ENCODE measurements around the gene PTOV1.

PTOV1 gene

GRCh38 chr19:49862391-49863253, 11.7 kb downstream of the PTOV1 start:
- TF ChIP-seq RAD21 (IDR thresholded peaks at IDR 0.05; ENCODE audit: low read depth) = no peak
- no peak for TF ChIP-seq TEAD4 (IDR thresholded peaks at IDR 0.05)
- TF ChIP-seq NFIC (IDR thresholded peaks at IDR 0.05) = no peak

GRCh38 chr19:49863254-49863934, 12.4 kb downstream of the PTOV1 start:
- TF ChIP-seq CREB1 (IDR thresholded peaks at IDR 0.05; ENCODE audit: low read depth) (no peak), TCF12 (IDR thresholded peaks at IDR 0.05; ENCODE audit: low read depth) (no peak), NFIC (IDR thresholded peaks at IDR 0.05) (no peak), YY1 (IDR thresholded peaks at IDR 0.05; ENCODE audit: low read depth) (no peak), EGR1 (IDR thresholded peaks at IDR 0.05) (no peak)

GRCh38 chr19:49863935-49864320, 13.0 kb downstream of the PTOV1 start:
- TF ChIP-seq NFIC (IDR thresholded peaks at IDR 0.05) (no peak), RAD21 (IDR thresholded peaks at IDR 0.05; ENCODE audit: low read depth) (no peak), USF1 (IDR thresholded peaks at IDR 0.05) (no peak), FOXM1 (IDR thresholded peaks at IDR 0.05; ENCODE audit: borderline replicate concordance, low read depth) (no peak), CREB1 (IDR thresholded peaks at IDR 0.05; ENCODE audit: low read depth) (no peak), REST (IDR thresholded peaks at IDR 0.05; ENCODE audit: low read depth) (no peak), CEBPB (IDR thresholded peaks at IDR 0.05) (no peak), EP300 (IDR thresholded peaks at IDR 0.05; ENCODE audit: borderline replicate concordance) (no peak), TCF12 (IDR thresholded peaks at IDR 0.05; ENCODE audit: low read depth) (no peak), ZBTB7A (IDR thresholded peaks at IDR 0.05; ENCODE audit: low read depth) (no peak)

- TF ChIP-seq CREB1 (IDR thresholded peaks at IDR 0.05; ENCODE audit: low read depth) (no peak), YY1 (IDR thresholded peaks at IDR 0.05; ENCODE audit: low read depth) (no peak), TAF1 (IDR thresholded peaks at IDR 0.05; ENCODE audit: low read depth) (no peak), TCF12 (IDR thresholded peaks at IDR 0.05; ENCODE audit: low read depth) (no peak), ZBTB7A (IDR thresholded peaks at IDR 0.05; ENCODE audit: low read depth) (no peak), CEBPB (IDR thresholded peaks at IDR 0.05) (no peak), EP300 (IDR thresholded peaks at IDR 0.05; ENCODE audit: borderline replicate concordance) (no peak), NFIC (IDR thresholded peaks at IDR 0.05) (no peak), EGR1 (IDR thresholded peaks at IDR 0.05) (no peak), FOXM1 (IDR thresholded peaks at IDR 0.05; ENCODE audit: borderline replicate concordance, low read depth) (no peak), REST (IDR thresholded peaks at IDR 0.05; ENCODE audit: low read depth) (no peak), MAX (IDR thresholded peaks at IDR 0.05) (no peak), RAD21 (IDR thresholded peaks at IDR 0.05; ENCODE audit: low read depth) (no peak), USF1 (IDR thresholded peaks at IDR 0.05) (no peak), TEAD4 (IDR thresholded peaks at IDR 0.05) (no peak)
Measured at GRCh38 chr19:49864890-49865289, 13.9 kb downstream of the PTOV1 start.

- 0 out of 2 replicates have a peak, but pooled peaks have one; percentile 44 for TF ChIP-seq NFIC (IDR thresholded peaks at IDR 0.05)
- no peak for TF ChIP-seq CEBPB (IDR thresholded peaks at IDR 0.05)
- TF ChIP-seq YY1 (IDR thresholded peaks at IDR 0.05; ENCODE audit: low read depth) = peak; percentile 61
- TF ChIP-seq RAD21 (IDR thresholded peaks at IDR 0.05; ENCODE audit: low read depth) = no peak
- peak; percentile 48; the same call in 1 of the 2 replicates for TF ChIP-seq TAF1 (IDR thresholded peaks at IDR 0.05; ENCODE audit: low read depth)
- peak; percentile 68 for TF ChIP-seq CREB1 (IDR thresholded peaks at IDR 0.05; ENCODE audit: low read depth)
- peak; percentile 64 for TF ChIP-seq USF1 (IDR thresholded peaks at IDR 0.05)
- peak; percentile 70 for TF ChIP-seq MAX (IDR thresholded peaks at IDR 0.05)
- no peak; the same call in none of the 2 replicates for TF ChIP-seq TCF12 (IDR thresholded peaks at IDR 0.05; ENCODE audit: low read depth)
- peak; percentile 86 for TF ChIP-seq EGR1 (IDR thresholded peaks at IDR 0.05)
- TF ChIP-seq REST (IDR thresholded peaks at IDR 0.05; ENCODE audit: low read depth) = no peak
- TF ChIP-seq FOXM1 (IDR thresholded peaks at IDR 0.05; ENCODE audit: borderline replicate concordance, low read depth) = peak; percentile 14; the same call in 1 of the 2 replicates
- no peak for TF ChIP-seq EP300 (IDR thresholded peaks at IDR 0.05; ENCODE audit: borderline replicate concordance)
- TF ChIP-seq TEAD4 (IDR thresholded peaks at IDR 0.05) = no peak
- peak; percentile 37; the same call in 1 of the 2 replicates for TF ChIP-seq ZBTB7A (IDR thresholded peaks at IDR 0.05; ENCODE audit: low read depth)
Measured at GRCh38 chr19:49866933-49867782, 16.2 kb downstream of the PTOV1 start, which contains the start of gene PNKP. Gene PNKP (minus strand): TSS chr19:49867576. CDS start chr19:49867204, 372 bp downstream.
